ENCODE data around the gene MSI1.

MSI1 gene

DNA sequence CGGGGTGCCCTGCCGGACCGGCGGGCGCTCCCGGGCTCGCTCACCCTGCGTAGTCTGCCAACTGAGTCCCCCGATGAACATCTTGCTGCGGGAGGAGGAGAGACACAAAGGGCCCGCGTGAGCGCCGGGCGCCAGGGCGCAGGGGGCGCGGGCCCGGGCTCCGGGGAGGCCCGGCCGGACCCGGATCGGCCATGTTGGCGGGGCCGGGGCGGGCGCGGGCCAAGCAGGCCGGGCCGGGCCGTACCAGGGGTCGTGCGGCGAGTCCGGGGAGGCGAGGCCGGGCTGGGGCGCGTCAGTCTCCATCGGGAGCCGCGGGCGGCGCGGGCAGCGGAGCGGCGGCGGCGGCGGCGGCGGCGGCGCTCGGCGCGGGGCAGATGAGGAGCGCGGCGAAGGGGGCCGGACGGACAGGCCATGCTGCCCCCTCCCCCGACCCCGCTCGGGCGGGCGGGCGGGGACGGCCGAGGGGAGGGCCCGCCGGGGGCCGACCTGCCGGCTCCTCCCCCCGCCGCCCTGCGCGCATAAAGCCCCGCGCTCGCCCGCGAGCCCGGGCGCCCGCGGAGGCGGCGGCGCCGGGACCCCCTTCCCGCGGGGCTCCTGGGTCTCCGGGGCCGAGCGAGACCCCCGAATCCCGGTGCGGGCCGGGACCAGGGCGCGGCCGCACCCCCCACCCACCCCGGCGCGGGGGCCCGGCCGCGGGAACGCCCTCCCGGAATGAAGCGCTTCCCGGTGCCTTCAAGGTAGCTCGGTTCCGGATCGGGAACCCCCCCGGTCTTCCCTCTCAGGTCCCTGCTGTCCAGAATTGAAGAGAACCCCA lies at the start of gene MSI1:
Gene MSI1 (minus strand): TSS at position 376 of the 814 bp plus-strand sequence. CDS start 73 bp downstream, at position 303.
- in situ Hi-C loops (cut with HindIII; ENCODE audit: low sequenced_read_pairs) = no loop called here
- no peak for DNase-seq (ENCODE audit: low read depth)
- peak within 1 kb of the TSS; percentile 48 for H3K4me3 ChIP-seq (ENCODE audit: low read depth, low read length)
- TF ChIP-seq, protein P1, sequence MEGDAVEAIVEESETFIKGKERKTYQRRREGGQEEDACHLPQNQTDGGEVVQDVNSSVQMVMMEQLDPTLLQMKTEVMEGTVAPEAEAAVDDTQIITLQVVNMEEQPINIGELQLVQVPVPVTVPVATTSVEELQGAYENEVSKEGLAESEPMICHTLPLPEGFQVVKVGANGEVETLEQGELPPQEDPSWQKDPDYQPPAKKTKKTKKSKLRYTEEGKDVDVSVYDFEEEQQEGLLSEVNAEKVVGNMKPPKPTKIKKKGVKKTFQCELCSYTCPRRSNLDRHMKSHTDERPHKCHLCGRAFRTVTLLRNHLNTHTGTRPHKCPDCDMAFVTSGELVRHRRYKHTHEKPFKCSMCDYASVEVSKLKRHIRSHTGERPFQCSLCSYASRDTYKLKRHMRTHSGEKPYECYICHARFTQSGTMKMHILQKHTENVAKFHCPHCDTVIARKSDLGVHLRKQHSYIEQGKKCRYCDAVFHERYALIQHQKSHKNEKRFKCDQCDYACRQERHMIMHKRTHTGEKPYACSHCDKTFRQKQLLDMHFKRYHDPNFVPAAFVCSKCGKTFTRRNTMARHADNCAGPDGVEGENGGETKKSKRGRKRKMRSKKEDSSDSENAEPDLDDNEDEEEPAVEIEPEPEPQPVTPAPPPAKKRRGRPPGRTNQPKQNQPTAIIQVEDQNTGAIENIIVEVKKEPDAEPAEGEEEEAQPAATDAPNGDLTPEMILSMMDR (IDR thresholded peaks at IDR 0.05; ENCODE audit: low read depth, low read length, missing control alignments) = no peak

DNA sequence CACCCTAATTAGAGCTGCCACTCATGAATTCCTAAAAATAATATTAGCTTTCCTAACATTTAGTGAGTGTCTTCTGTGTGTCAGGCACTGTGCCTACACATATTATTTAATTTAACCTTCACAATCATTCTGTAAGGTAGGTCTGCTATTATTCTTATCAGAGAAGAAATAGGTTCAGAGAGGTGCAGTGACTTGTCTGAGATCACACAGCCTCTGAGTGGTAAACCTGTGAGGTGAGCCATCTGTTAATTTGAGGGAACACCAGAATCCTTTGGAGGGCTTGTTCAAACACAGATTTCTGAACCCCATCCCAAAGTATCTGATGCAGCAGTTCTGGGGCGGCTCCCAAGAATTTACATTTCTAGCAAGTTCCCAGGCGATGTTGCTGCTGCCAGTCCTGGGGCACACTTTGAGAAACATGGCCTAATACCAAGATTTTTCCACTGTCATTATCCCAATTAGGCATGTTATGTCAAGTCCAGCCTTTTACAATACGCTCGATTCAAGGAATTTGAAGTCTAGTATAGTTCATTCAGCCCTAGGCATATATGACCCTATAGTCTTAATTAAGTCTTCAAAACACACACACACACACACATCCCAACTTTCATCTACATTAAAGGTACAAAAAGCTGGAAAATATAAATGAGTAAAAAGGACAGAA lies 49.1 kb upstream of the MSI1 start:
- no peak overlapping the region for H3K4me3 ChIP-seq (ENCODE audit: low read depth, low read length)
- in situ Hi-C loops (cut with HindIII; ENCODE audit: low sequenced_read_pairs) = no loop called here

DNA sequence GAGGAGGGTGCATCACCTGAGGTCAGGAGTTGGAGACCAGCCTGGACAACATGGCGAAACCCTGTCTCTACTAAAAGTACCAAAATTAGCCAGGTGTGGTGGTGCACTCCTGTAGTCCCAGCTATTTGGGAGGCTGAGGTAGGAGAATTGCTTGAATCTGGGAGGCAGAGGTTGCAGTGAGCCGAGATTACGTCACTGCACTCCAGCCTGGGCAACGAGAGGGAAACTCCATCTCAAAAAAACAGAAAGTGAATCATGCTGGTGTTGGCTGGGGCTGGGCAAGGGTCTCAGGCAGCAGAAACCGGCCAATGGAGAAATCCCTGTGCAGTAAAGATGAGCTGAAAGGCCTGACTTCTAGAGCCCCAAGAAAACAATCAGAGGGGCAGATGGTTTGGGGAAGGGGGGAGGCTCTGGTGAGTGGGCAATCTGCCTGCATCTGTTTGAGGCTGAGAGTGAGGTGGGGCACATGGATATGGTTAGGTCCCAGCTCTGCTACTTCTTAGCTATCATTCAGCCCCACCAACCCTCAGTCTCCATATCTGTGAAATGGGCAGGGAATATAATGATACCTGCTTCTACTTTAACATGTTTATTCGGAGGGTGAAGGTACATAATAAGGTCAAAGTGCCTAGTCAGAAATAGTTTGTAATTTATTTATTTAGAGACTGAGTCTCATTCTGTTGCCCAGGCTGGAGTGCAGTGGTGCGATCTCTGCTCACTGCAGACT lies 47.7 kb upstream of the MSI1 start:
- H3K4me3 ChIP-seq (ENCODE audit: low read depth, low read length) = no peak overlapping the region
- TF ChIP-seq, protein P1 (IDR thresholded peaks at IDR 0.05; ENCODE audit: low read depth, low read length, missing control alignments) = no peak
- DNase-seq (ENCODE audit: low read depth) = no peak
- in situ Hi-C loops (cut with HindIII; ENCODE audit: low sequenced_read_pairs) = no loop called here

More for the DNA sequence above, 49.1 kb upstream of the MSI1 start:
- DNase-seq (ENCODE audit: low read depth) = no peak
- TF ChIP-seq, protein P1 (IDR thresholded peaks at IDR 0.05; ENCODE audit: low read depth, low read length, missing control alignments) = no peak

DNA sequence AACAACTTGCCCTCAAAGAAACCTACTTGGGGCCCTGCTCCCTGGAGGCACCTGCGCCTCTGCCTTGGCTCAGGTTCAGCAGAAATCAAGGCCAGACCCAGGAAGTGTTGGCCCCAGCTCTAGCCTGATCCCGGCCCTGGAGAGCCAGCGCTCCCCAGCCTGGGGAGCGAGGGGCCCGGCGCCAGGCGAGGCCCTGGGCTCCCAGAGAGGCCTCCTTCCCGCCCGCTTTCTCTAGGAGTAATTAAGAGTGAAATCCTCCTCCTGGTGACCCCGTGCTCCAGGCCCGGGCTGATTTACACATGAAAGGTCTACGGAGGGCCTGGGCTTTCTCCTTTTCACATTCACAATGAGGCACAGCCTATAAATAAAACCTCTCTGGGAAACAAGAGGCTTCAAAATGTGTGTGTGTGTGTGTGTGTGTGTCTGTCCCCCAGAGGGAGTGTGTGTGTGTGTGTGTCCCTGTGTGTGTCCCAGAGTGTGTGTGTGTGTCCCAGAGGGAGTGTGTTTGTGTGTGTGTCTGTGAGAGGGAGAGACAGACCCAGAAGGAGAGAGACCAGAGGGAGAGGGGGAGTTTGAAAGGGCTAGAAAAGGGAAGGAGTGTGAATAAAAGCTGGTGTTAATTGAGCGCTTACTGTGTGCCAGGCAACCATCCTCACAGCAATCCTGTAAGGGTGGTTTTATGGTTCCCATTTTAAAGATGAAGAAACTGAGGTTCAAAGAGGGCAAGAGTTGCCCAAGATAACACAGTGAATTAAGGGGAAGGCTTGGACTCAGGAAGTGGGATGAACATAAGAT lies 45.1 kb upstream of the MSI1 start:
- no peak for DNase-seq (ENCODE audit: low read depth)
- no peak overlapping the region for H3K4me3 ChIP-seq (ENCODE audit: low read depth, low read length)
- TF ChIP-seq, protein P1 (IDR thresholded peaks at IDR 0.05; ENCODE audit: low read depth, low read length, missing control alignments) = no peak
- in situ Hi-C loops (cut with HindIII; ENCODE audit: low sequenced_read_pairs) = no loop called here

DNA sequence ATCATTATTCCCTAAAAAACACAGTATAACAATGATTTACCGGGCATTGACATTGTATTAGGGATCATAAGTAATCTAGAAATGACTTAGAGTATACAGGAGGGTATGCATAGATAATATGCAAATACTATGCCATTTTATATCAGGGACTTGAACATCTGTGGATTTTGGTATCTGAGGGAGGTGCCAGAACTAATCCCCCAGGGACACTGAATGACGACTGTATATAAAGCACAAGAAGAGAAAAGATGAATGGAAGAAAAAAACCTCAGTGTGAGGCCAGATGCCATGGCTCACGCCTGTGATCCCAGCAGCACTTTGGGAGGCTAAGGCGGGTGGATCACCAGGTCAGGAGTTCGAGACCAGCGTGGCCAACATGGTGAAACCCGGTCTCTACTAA lies 43.5 kb upstream of the MSI1 start:
- no peak for DNase-seq (ENCODE audit: low read depth)
- TF ChIP-seq, protein P1 (IDR thresholded peaks at IDR 0.05; ENCODE audit: low read depth, low read length, missing control alignments) = no peak
- no peak overlapping the region for H3K4me3 ChIP-seq (ENCODE audit: low read depth, low read length)
- in situ Hi-C loops (cut with HindIII; ENCODE audit: low sequenced_read_pairs) = no loop called here

DNA sequence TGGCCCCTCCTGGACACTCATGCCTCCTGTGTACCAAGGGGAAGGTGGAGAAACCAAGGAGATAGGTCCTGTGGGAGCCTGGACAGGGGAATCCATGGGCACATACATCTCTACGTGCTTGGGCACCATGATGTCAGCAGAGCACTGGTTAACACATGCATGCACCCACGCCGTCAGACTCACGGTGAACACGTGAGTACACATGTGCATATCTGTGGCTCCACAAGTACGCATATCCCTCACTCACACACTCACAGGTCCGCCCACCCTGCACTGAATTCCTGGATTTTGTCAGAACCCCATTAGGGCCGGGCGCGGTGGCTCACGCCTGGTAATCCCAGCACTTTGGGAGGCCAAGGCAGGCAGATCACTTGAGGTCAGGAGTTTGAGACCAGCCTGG lies 39.8 kb upstream of the MSI1 start:
- DNase-seq (ENCODE audit: low read depth) = no peak
- in situ Hi-C loops (cut with HindIII; ENCODE audit: low sequenced_read_pairs) = no loop called here
- TF ChIP-seq, protein P1 (IDR thresholded peaks at IDR 0.05; ENCODE audit: low read depth, low read length, missing control alignments) = no peak
- H3K4me3 ChIP-seq (ENCODE audit: low read depth, low read length) = no peak overlapping the region
